Muscle of leg (tissue), 11 donors: ENCODE measurements around the gene GFPT1. TPM values are rescaled to one million over a fixed set of nuclear protein-coding genes. Genes with fewer than 3 reads are reported as not detected.

ENCODE experiments used
- DNase-seq: peaks from one replicate; pipeline ENCODE4 v3.0.0; 2013
- H3K27ac ChIP-seq: one replicate; pipeline ENCODE4 v1.5.1; 2013; ENCODE audit warnings: mild to moderate bottlenecking, low read length, control low read depth
- H3K27me3 ChIP-seq: one replicate; pipeline ENCODE4 v1.6.1; 2013; ENCODE audit warnings: low read length; ENCODE audit not compliant: control insufficient read depth, insufficient read depth
- H3K36me3 ChIP-seq: one replicate; pipeline ENCODE4 v1.6.1; 2013; ENCODE audit warnings: low read length; ENCODE audit not compliant: control insufficient read depth, insufficient read depth
- H3K4me1 ChIP-seq: one replicate; pipeline ENCODE4 v1.6.1; 2013; ENCODE audit warnings: low read length; ENCODE audit not compliant: control insufficient read depth, insufficient read depth
- H3K4me3 ChIP-seq: one replicate; pipeline ENCODE4 v1.5.1; 2013; ENCODE audit warnings: low read length, control low read depth
- H3K9me3 ChIP-seq: replicated peaks from 2 replicates; pipeline ENCODE4 v1.6.1; 2013; ENCODE audit warnings: low read depth, low read length; ENCODE audit not compliant: control insufficient read depth
- WGBS: methylation state at CpG from one replicate; pipeline ENCODE4 v1.1.5; 2013; ENCODE audit warnings: missing lambda C conversion rate; ENCODE audit not compliant: insufficient coverage; 5-methylcytosine and 5-hydroxymethylcytosine counted together
- polyA plus RNA-seq, 8 donors: library from polyadenylated mRNA; unstranded; fragments of 120-200 nt; gene quantifications; one replicate each; pipeline versions ENCODE4 v1.2.1 to v1.2.3, GENCODE V29; 2013; ENCODE audit warnings: inconsistent platforms in 1 of 8, low replicate concordance in 1 of 8; ENCODE audit not compliant: insufficient read length in 8 of 8, insufficient read depth in 1 of 8
- total RNA-seq: library from RNA; stranded (reverse); fragments of 120-200 nt; gene quantifications from one replicate; pipeline ENCODE4 v1.2.4, GENCODE V29; 2013

GFPT1 gene
- total and polyA plus RNA-seq, 9 donors = 20.0 to 39.2 (median 29.0) TPM

- peak; percentile 22 for DNase-seq
- Histone ChIP-seq H3K4me3 (peak overlapping the region; percentile 87), H3K27ac (peak overlapping the region; percentile 83), H3K27me3 (no peaks in the 10 kb centered on the region), H3K4me1 (peaks cover 5% of the 10 kb centered on the region), H3K9me3 (no peaks in the 10 kb centered on the region), H3K36me3 (peaks cover 4% of the 10 kb centered on the region)
- 0% methylated on average over 2 of the region's 6 CpGs for WGBS
Observed at GRCh38 chr2:69386360-69386759, 667 bp downstream of the GFPT1 start.

- Histone ChIP-seq H3K4me3 (peak overlapping the region; percentile 87), H3K36me3 (peaks cover 4% of the 10 kb centered on the region), H3K4me1 (peaks cover 5% of the 10 kb centered on the region), H3K27me3 (no peaks in the 10 kb centered on the region), H3K27ac (no peak overlapping the region), H3K9me3 (no peaks in the 10 kb centered on the region)
- 20% methylated on average over 1 of the region's 8 CpGs for WGBS
- no peak for DNase-seq
Observed at GRCh38 chr2:69385443-69386151, 1.4 kb downstream of the GFPT1 start.

- Histone ChIP-seq H3K36me3 (peaks cover 4% of the 10 kb centered on the region), H3K9me3 (no peaks in the 10 kb centered on the region), H3K4me1 (peaks cover 5% of the 10 kb centered on the region), H3K4me3 (no peak overlapping the region), H3K27me3 (no peaks in the 10 kb centered on the region), H3K27ac (no peak overlapping the region)
- no peak for DNase-seq
- WGBS = no CpG with 5 or more reads among the region's 5 CpGs
Observed at GRCh38 chr2:69384618-69385081, 2.4 kb downstream of the GFPT1 start.

- Histone ChIP-seq H3K4me1 (peaks cover 5% of the 10 kb centered on the region), H3K27ac (no peak overlapping the region), H3K36me3 (peaks cover 4% of the 10 kb centered on the region), H3K4me3 (no peak overlapping the region), H3K9me3 (no peaks in the 10 kb centered on the region), H3K27me3 (no peaks in the 10 kb centered on the region)
- DNase-seq = no peak
- WGBS = no CpG with 5 or more reads among the region's 7 CpGs
Observed at GRCh38 chr2:69383176-69383812, 3.7 kb downstream of the GFPT1 start.

- Histone ChIP-seq H3K27me3 (no peaks in the 10 kb centered on the region), H3K36me3 (peaks cover 4% of the 10 kb centered on the region), H3K27ac (no peak overlapping the region), H3K4me3 (no peak overlapping the region), H3K9me3 (no peaks in the 10 kb centered on the region), H3K4me1 (peaks cover 2% of the 10 kb centered on the region)
- DNase-seq = no peak
- WGBS = 80% methylated on average over 2 of the region's 2 CpGs
Observed at GRCh38 chr2:69382547-69382946, 4.5 kb downstream of the GFPT1 start.

GRCh38 chr2:69381337-69381737, 5.7 kb downstream of the GFPT1 start:
- H3K27me3 ChIP-seq = no peaks in the 10 kb centered on the region
- DNase-seq = no peak
- no peak overlapping the region for H3K4me3 ChIP-seq
- H3K36me3 ChIP-seq = peaks cover 4% of the 10 kb centered on the region
- H3K4me1 ChIP-seq = peaks cover 2% of the 10 kb centered on the region
- H3K9me3 ChIP-seq = no peaks in the 10 kb centered on the region
- 100% methylated on average over 1 of the region's 1 CpG for WGBS
- H3K27ac ChIP-seq = no peak overlapping the region

GRCh38 chr2:69380072-69380917, 6.7 kb downstream of the GFPT1 start:
- Histone ChIP-seq H3K27ac (no peak overlapping the region), H3K36me3 (peaks cover 4% of the 10 kb centered on the region), H3K4me3 (no peak overlapping the region), H3K9me3 (no peaks in the 10 kb centered on the region), H3K4me1 (no peaks in the 10 kb centered on the region), H3K27me3 (no peaks in the 10 kb centered on the region)
- no peak for DNase-seq
- WGBS = 86% methylated on average over 7 of the region's 12 CpGs

GRCh38 chr2:69376403-69376802, 10.6 kb downstream of the GFPT1 start:
- peak; percentile 44 for DNase-seq
- no CpG with 5 or more reads among the region's 6 CpGs for WGBS

GRCh38 chr2:69375494-69376353, 11.3 kb downstream of the GFPT1 start:
- WGBS = 88% methylated on average over 2 of the region's 8 CpGs
- H3K27me3 ChIP-seq = no peaks in the 10 kb centered on the region
- no peak overlapping the region for H3K27ac ChIP-seq
- no peaks in the 10 kb centered on the region for H3K4me1 ChIP-seq
- H3K36me3 ChIP-seq = peaks cover 19% of the 10 kb centered on the region
- no peak for DNase-seq
- no peak overlapping the region for H3K4me3 ChIP-seq
- no peaks in the 10 kb centered on the region for H3K9me3 ChIP-seq

More at GRCh38 chr2:69376403-69376802, 10.6 kb downstream of the GFPT1 start:
- Histone ChIP-seq H3K9me3 (no peaks in the 10 kb centered on the region), H3K4me1 (no peaks in the 10 kb centered on the region), H3K27ac (no peak overlapping the region), H3K36me3 (peaks cover 12% of the 10 kb centered on the region), H3K4me3 (no peak overlapping the region), H3K27me3 (no peaks in the 10 kb centered on the region)
